Measurements from ENCODE around the gene OR1S2.

Gene OR1S2

DNA sequence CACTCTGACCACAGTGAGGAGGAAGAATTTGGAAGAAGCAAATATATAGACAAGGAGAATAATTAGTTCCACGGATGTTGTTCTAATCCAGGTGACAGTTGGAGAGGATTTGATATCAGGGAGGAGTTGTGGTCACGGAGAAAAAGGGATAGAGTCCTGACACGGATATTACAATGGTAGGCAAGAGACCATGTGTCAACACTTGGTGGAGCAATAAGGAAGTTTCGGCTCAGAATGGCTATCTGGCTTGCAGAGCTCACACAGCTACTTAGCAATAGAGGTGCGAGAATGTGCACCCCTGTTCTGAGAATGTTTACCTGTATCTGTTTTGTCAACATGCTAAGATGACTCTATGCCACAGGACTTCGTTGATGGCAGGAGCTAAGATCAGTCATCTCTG, 25.5 kb downstream of the OR1S2 start:
- Histone ChIP-seq H3K14ac (ENCODE audit: low read length) (no peak overlapping the region), H3K27ac (ENCODE audit: low read depth, low read length) (no peak overlapping the region), H2BK12ac (ENCODE audit: low read length) (no peak overlapping the region), H2AK5ac (ENCODE audit: low read length) (no peak overlapping the region), H3K27me3 (ENCODE audit: insufficient read depth, low read length) (no peaks in the 10 kb centered on the region), H3K4me2 (ENCODE audit: low read length) (no peak overlapping the region), H2AFZ (ENCODE audit: insufficient read depth, low read length, poor library complexity) (no peak overlapping the region), H4K8ac (ENCODE audit: low read depth, low read length) (no peak overlapping the region), H3K79me2 (ENCODE audit: control insufficient read depth, insufficient read depth, low read length, poor library complexity) (no peaks in the 10 kb centered on the region), H3K36me3 (ENCODE audit: control insufficient read depth in 1 of 2, insufficient read depth in 2 of 2, low read length in 2 of 2) (no peaks in the 10 kb centered on the region), H4K12ac (ENCODE audit: low read depth, low read length) (no peak overlapping the region), H3K23ac (ENCODE audit: low read length) (no peak overlapping the region), H3K9me3 (ENCODE audit: insufficient read depth, low read depth, low read length) (peaks cover 2% of the 10 kb centered on the region), H3K9ac (ENCODE audit: low read length) (no peak overlapping the region), H3K18ac (ENCODE audit: low read length) (no peak overlapping the region), H2BK120ac (ENCODE audit: insufficient read depth, low read length, poor library complexity) (no peak overlapping the region), H3K4me1 (ENCODE audit: control insufficient read depth in 1 of 2, insufficient read depth in 2 of 2, low read length in 2 of 2) (no peaks in the 10 kb centered on the region), H4K91ac (ENCODE audit: low read depth, low read length) (no peak overlapping the region), H3K4me3 (ENCODE audit: low read depth, low read length) (no peak overlapping the region), H2BK5ac (ENCODE audit: low read depth, low read length, poor library complexity) (no peak overlapping the region), H3K79me1 (ENCODE audit: low read length) (no peaks in the 10 kb centered on the region), H3K4ac (ENCODE audit: low read depth, low read length) (no peak overlapping the region)
- WGBS (ENCODE audit: extremely low coverage, insufficient coverage, insufficient read length): no CpG with 5 or more reads among the region's 6 CpGs
- no peak for DNase-seq

DNA sequence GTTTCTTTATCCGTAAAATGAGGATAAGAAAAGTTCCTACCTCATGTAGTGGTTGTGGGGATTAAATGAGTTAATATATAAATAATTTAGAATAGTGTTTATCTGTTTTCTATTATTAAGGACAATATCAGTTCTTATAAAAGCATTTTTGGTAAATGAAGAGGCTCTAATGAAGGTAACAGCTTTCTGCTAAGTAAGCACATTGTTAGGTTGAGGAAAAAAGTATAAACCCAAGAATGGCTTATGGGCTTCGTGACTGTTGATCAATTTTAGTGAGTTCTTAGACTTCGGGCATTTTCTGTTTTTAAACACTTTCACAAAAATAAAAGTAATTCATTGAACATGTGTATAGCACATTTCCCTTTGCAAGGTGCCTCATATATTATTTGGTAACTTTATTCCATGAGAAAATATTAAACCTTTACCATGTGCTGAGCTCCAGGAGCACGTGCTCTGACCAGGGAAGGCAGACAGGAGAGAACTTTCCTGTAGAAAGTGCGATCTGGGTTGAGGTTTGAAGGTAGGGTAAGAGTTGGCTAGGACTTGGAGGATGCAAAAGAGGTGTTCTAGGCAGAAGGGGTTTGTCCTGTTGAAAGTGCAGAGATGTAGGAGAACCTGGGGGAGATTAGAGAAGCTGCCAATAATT, 26.4 kb downstream of the OR1S2 start:
- H3K18ac ChIP-seq (ENCODE audit: low read length): no peak overlapping the region
- no peak overlapping the region for H3K27ac ChIP-seq (ENCODE audit: low read depth, low read length)
- H4K8ac ChIP-seq (ENCODE audit: low read depth, low read length): no peak overlapping the region
- no peaks in the 10 kb centered on the region for H3K79me2 ChIP-seq (ENCODE audit: control insufficient read depth, insufficient read depth, low read length, poor library complexity)
- no peak overlapping the region for H3K4ac ChIP-seq (ENCODE audit: low read depth, low read length)
- no peaks in the 10 kb centered on the region for H3K27me3 ChIP-seq (ENCODE audit: insufficient read depth, low read length)
- no peak overlapping the region for H4K12ac ChIP-seq (ENCODE audit: low read depth, low read length)
- no peaks in the 10 kb centered on the region for H3K4me1 ChIP-seq (ENCODE audit: control insufficient read depth in 1 of 2, insufficient read depth in 2 of 2, low read length in 2 of 2)
- no peak overlapping the region for H2BK12ac ChIP-seq (ENCODE audit: low read length)
- H3K4me2 ChIP-seq (ENCODE audit: low read length): no peak overlapping the region
- H3K23ac ChIP-seq (ENCODE audit: low read length): no peak overlapping the region
- H3K79me1 ChIP-seq (ENCODE audit: low read length): no peaks in the 10 kb centered on the region
- no CpG with 5 or more reads among the region's 5 CpGs for WGBS (ENCODE audit: extremely low coverage, insufficient coverage, insufficient read length)
- peaks cover 2% of the 10 kb centered on the region for H3K9me3 ChIP-seq (ENCODE audit: insufficient read depth, low read depth, low read length)
- H3K14ac ChIP-seq (ENCODE audit: low read length): no peak overlapping the region
- no peak overlapping the region for H2BK120ac ChIP-seq (ENCODE audit: insufficient read depth, low read length, poor library complexity)
- no peak overlapping the region for H2AK5ac ChIP-seq (ENCODE audit: low read length)
- H3K36me3 ChIP-seq (ENCODE audit: control insufficient read depth in 1 of 2, insufficient read depth in 2 of 2, low read length in 2 of 2): no peaks in the 10 kb centered on the region
- no peak for DNase-seq
- no peak overlapping the region for H2AFZ ChIP-seq (ENCODE audit: insufficient read depth, low read length, poor library complexity)
- H3K4me3 ChIP-seq (ENCODE audit: low read depth, low read length): no peak overlapping the region
- H4K91ac ChIP-seq (ENCODE audit: low read depth, low read length): no peak overlapping the region
- no peak overlapping the region for H3K9ac ChIP-seq (ENCODE audit: low read length)
- H2BK5ac ChIP-seq (ENCODE audit: low read depth, low read length, poor library complexity): no peak overlapping the region

DNA sequence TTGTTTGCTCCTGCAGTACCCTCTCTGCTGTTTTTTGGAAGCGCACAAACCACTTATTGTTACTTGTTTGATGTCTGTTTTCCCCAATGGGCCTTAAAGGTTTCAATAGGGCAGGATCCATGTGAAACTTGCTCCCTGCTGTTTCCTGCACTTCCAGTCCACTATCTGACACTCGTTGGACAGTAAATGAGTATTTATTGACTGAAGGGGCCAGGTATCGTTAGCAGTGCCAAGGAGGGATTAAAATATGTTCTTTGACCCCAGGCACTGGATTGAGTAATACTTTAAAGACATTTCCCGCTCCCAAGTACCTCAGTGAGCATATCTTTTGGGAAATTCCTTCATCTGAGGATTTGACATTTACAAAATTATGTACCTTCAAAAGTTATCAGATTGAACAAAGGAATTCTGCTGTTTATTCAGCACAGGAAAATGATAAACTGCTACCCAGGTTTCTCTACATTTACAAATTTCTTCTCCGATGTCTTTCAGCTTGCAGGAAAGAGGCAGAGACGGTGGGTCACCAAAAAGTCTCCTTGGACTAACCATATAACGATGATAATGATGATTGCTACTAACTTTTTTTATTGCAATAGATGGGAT, 38.3 kb downstream of the OR1S2 start:
- Histone ChIP-seq H3K79me2 (ENCODE audit: control insufficient read depth, insufficient read depth, low read length, poor library complexity) (no peaks in the 10 kb centered on the region), H2AK5ac (ENCODE audit: low read length) (no peak overlapping the region), H3K79me1 (ENCODE audit: low read length) (no peaks in the 10 kb centered on the region), H3K9ac (ENCODE audit: low read length) (no peak overlapping the region), H3K14ac (ENCODE audit: low read length) (no peak overlapping the region), H4K8ac (ENCODE audit: low read depth, low read length) (no peak overlapping the region), H2BK120ac (ENCODE audit: insufficient read depth, low read length, poor library complexity) (no peak overlapping the region), H3K36me3 (ENCODE audit: control insufficient read depth in 1 of 2, insufficient read depth in 2 of 2, low read length in 2 of 2) (no peaks in the 10 kb centered on the region), H3K4ac (ENCODE audit: low read depth, low read length) (no peak overlapping the region), H2AFZ (ENCODE audit: insufficient read depth, low read length, poor library complexity) (no peak overlapping the region), H3K4me3 (ENCODE audit: low read depth, low read length) (no peak overlapping the region), H4K12ac (ENCODE audit: low read depth, low read length) (no peak overlapping the region), H3K27me3 (ENCODE audit: insufficient read depth, low read length) (no peaks in the 10 kb centered on the region), H3K18ac (ENCODE audit: low read length) (no peak overlapping the region), H2BK12ac (ENCODE audit: low read length) (no peak overlapping the region), H4K91ac (ENCODE audit: low read depth, low read length) (no peak overlapping the region), H3K4me1 (ENCODE audit: control insufficient read depth in 1 of 2, insufficient read depth in 2 of 2, low read length in 2 of 2) (no peaks in the 10 kb centered on the region), H3K9me3 (ENCODE audit: insufficient read depth, low read depth, low read length) (no peaks in the 10 kb centered on the region), H3K27ac (ENCODE audit: low read depth, low read length) (no peak overlapping the region), H3K4me2 (ENCODE audit: low read length) (no peak overlapping the region), H2BK5ac (ENCODE audit: low read depth, low read length, poor library complexity) (no peak overlapping the region), H3K23ac (ENCODE audit: low read length) (no peak overlapping the region)
- DNase-seq: peak in 1 of 2 donors; percentile 34
- no CpG with 5 or more reads among the region's 7 CpGs for WGBS (ENCODE audit: extremely low coverage, insufficient coverage, insufficient read length)

DNA sequence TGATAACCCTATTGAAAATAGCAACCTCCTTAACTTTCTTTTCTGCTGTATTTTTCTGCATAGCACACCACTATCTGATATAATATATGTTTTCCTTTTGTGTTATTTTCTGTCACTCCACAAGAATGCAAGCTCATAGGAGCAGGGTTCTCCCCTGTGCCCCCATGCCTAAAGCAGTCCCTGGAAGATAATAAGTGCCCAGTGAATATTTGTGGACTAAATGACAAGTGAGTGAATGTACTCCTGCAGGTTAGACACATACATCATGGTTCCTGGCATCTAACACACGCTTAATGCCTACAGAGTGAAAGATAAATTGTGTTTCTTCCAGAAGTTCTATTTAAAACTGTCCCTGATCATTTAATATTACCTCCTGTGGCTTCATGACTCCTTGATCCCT, 39.0 kb downstream of the OR1S2 start:
- no peak overlapping the region for H3K27ac ChIP-seq (ENCODE audit: low read depth, low read length)
- no peak overlapping the region for H2BK120ac ChIP-seq (ENCODE audit: insufficient read depth, low read length, poor library complexity)
- no peak overlapping the region for H3K4me2 ChIP-seq (ENCODE audit: low read length)
- peak; percentile 51 to 63 for DNase-seq
- H2AK5ac ChIP-seq (ENCODE audit: low read length): no peak overlapping the region
- no peak overlapping the region for H2AFZ ChIP-seq (ENCODE audit: insufficient read depth, low read length, poor library complexity)
- H3K9ac ChIP-seq (ENCODE audit: low read length): no peak overlapping the region
- no peaks in the 10 kb centered on the region for H3K79me2 ChIP-seq (ENCODE audit: control insufficient read depth, insufficient read depth, low read length, poor library complexity)
- no peaks in the 10 kb centered on the region for H3K36me3 ChIP-seq (ENCODE audit: control insufficient read depth in 1 of 2, insufficient read depth in 2 of 2, low read length in 2 of 2)
- WGBS (ENCODE audit: extremely low coverage, insufficient coverage, insufficient read length): no CpG with 5 or more reads among the region's 1 CpG
- H3K9me3 ChIP-seq (ENCODE audit: insufficient read depth, low read depth, low read length): no peaks in the 10 kb centered on the region
- H3K23ac ChIP-seq (ENCODE audit: low read length): no peak overlapping the region
- no peak overlapping the region for H3K18ac ChIP-seq (ENCODE audit: low read length)
- H4K91ac ChIP-seq (ENCODE audit: low read depth, low read length): no peak overlapping the region
- H3K27me3 ChIP-seq (ENCODE audit: insufficient read depth, low read length): no peaks in the 10 kb centered on the region
- H2BK5ac ChIP-seq (ENCODE audit: low read depth, low read length, poor library complexity): no peak overlapping the region
- H3K14ac ChIP-seq (ENCODE audit: low read length): no peak overlapping the region
- no peak overlapping the region for H2BK12ac ChIP-seq (ENCODE audit: low read length)
- H4K8ac ChIP-seq (ENCODE audit: low read depth, low read length): no peak overlapping the region
- no peaks in the 10 kb centered on the region for H3K79me1 ChIP-seq (ENCODE audit: low read length)
- no peaks in the 10 kb centered on the region for H3K4me1 ChIP-seq (ENCODE audit: control insufficient read depth in 1 of 2, insufficient read depth in 2 of 2, low read length in 2 of 2)
- H3K4ac ChIP-seq (ENCODE audit: low read depth, low read length): no peak overlapping the region
- H3K4me3 ChIP-seq (ENCODE audit: low read depth, low read length): no peak overlapping the region
- H4K12ac ChIP-seq (ENCODE audit: low read depth, low read length): no peak overlapping the region
